Renal pelvis (tissue), 4 donors: Measurements from ENCODE around the gene ANLN. TPM values are rescaled to one million over a fixed set of nuclear protein-coding genes. Genes with fewer than 3 reads are reported as not detected.

Source experiments
- DNase-seq: peaks from one replicate; pipeline ENCODE4 v3.0.0-alpha.2; 2013
- polyA plus RNA-seq, 3 donors: library from polyadenylated mRNA; unstranded; fragments of 120-200 nt; gene quantifications; one replicate each; pipeline ENCODE4 v1.2.1, GENCODE V29; 2013; ENCODE audit not compliant: insufficient read length in 3 of 3

Gene ANLN
- polyA plus RNA-seq, 3 donors: 24.2 to 31.6 (median 27.7) TPM

DNA sequence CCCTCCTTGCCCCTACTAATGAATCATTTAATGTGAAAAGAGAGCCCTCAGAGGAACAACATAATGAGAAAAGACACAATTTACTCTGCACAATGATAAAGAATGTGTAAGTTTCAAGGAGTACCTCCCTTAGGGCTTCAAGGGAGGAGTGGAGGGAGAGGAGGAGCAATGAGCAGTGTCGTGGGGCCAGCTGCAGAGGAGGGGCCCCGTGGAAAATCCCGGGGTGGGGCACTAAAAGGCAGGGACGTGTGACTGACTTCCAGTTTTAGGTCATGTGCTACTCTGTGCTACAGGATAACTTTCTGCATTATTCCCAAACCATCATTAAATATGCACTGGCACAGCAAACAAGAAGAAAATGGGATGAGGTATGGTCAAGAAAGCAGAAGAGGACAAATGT is 108.1 kb downstream of the ANLN start:
- DNase-seq: no peak

Other genes starting within 250 kb of the ANLN start
- 1 to 10 TPM; 5.4 to 8.4 (median 6.3) TPM for gene EEPD1, start 236.6 kb upstream of the ANLN start, polyA plus RNA-seq